ENCODE results near the gene CHAMP1.
"Not testable (repeated sequence)": the region's sequence is repeated elsewhere in the genome, so short reads cannot be mapped to it uniquely, and the experiment has no call there.

DNA sequence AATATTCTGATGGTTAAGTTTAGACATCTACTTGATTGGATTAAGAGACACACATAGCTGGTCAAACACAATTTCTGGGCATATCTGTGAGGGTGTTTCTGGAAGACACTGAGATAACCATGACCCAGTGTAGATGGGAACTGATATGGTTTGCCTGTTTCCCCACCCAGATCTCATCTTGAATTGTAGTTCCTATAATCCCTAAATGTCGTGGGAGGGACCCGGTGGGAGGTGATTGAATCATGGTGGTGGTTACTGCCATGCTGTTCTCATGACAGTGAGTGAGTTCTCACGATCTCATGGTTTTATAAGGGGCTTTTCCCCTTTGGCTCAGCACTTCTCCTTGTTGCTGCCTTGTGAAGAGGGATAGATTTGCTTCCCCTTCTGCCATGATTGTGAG is 33.0 kb downstream of the CHAMP1 start:
- not testable (repeated sequence) for TF ChIP-seq POLR2AphosphoS5 (IDR thresholded peaks at IDR 0.05; ENCODE audit: borderline replicate concordance, low read depth, low read length); EZH2 (IDR thresholded peaks at IDR 0.05); FOXP2 (optimal IDR thresholded peaks at IDR 0.05; ENCODE audit: control extremely low read depth, extremely low read length, insufficient read depth)
